Panc1 (cell line): ENCODE measurements around the gene PREP. TPM values are rescaled to one million over a fixed set of nuclear protein-coding genes. Genes with fewer than 3 reads are reported as not detected.
A peak's percentile ranks its signal among the peaks of the same experiment; 100 is the strongest.

ENCODE experiments used
- ATAC-seq: fragments of 200-7000 bp; cut with Tn5 transposase; 2 replicates; pipeline ENCODE4 v1.9.1; 2020; ENCODE audit warnings: mild to moderate bottlenecking, moderate library complexity
- BruUV-seq: library from RNA; stranded (reverse); fragments of 400-500 nt; replicated peaks from 2 replicates; lab custom pipeline; 2021; lab: Mats Ljungman, UMichigan
- CTCF ChIA-PET: fragments of 300-600 bp; sonication (Branson Sonifier 250); formaldehyde crosslinking; loops from one replicate; lab custom pipeline; 2022; ENCODE audit warnings: antibody characterized with exemption; lab: Charles Lee
- POLR2A ChIA-PET: fragments of 300-600 bp; sonication (Branson Sonifier 250); formaldehyde crosslinking; loops from one replicate; lab custom pipeline; 2022; ENCODE audit warnings: antibody characterized with exemption; lab: Charles Lee
- DNase-seq: peaks from one replicate; pipeline ENCODE4 v3.0.0-alpha.2; 2010; ENCODE audit warnings: low read depth, low spot score
- H3K27ac ChIP-seq: 2 replicates; pipeline ENCODE4 v1.5.1; 2011; ENCODE audit warnings: mild to moderate bottlenecking, low read length, inconsistent platforms
- H3K27me3 ChIP-seq: fragments of 200-500 bp; sonication (Bioruptor generic); 2 replicates; pipeline ENCODE4 v1.6.0; 2014; ENCODE audit warnings: low read length, inconsistent platforms; ENCODE audit not compliant: control insufficient read depth, insufficient read depth
- H3K36me3 ChIP-seq: fragments of 200-500 bp; sonication (Bioruptor generic); 2 replicates; pipeline ENCODE4 v1.5.1; 2014; ENCODE audit warnings: inconsistent platforms, mild to moderate bottlenecking, low read length, moderate library complexity; ENCODE audit not compliant: control insufficient read depth, insufficient read depth
- H3K4me1 ChIP-seq: 2 replicates; pipeline ENCODE4 v1.5.1; 2011; ENCODE audit warnings: inconsistent platforms, mild to moderate bottlenecking, low read length, moderate library complexity; ENCODE audit not compliant: control insufficient read depth, insufficient read depth
- H3K4me3 ChIP-seq, 2 experiments: 2 replicates each; pipeline ENCODE4 v1.5.1; 2011 to 2012; ENCODE audit warnings: low read depth in 2 of 2, low read length in 2 of 2, mild to moderate bottlenecking in 2 of 2, inconsistent platforms in 1 of 2, moderate library complexity in 1 of 2
- H3K9me3 ChIP-seq: fragments of 200-500 bp; sonication (Bioruptor generic); 2 replicates; pipeline ENCODE4 v1.5.1; 2014; ENCODE audit warnings: low read depth, mild to moderate bottlenecking, inconsistent platforms, low read length, moderate library complexity; ENCODE audit not compliant: control insufficient read depth, insufficient read depth
- CTCF ChIP-seq: fragments of 450-650 bp; IDR thresholded peaks from 2 replicates; pipeline ENCODE4 v1.5.1; 2017; ENCODE audit warnings: mild to moderate bottlenecking
- POLR2AphosphoS5 ChIP-seq: IDR thresholded peaks from 2 replicates; pipeline ENCODE4 v1.6.1; 2012; ENCODE audit warnings: mild to moderate bottlenecking, low read depth, low read length, moderate library complexity
- REST ChIP-seq, 2 experiments: IDR thresholded peaks; 2 replicates each; pipeline ENCODE4 v1.6.1; 2011 to 2012; ENCODE audit warnings: low read depth in 2 of 2, control low read depth in 1 of 2, low read length in 1 of 2, mild to moderate bottlenecking in 1 of 2, moderate library complexity in 1 of 2; ENCODE audit not compliant: insufficient read depth in 1 of 2
- SIN3A ChIP-seq: IDR thresholded peaks from 2 replicates; pipeline ENCODE4 v1.6.1; 2012; ENCODE audit warnings: low read depth, mild to moderate bottlenecking, low read length, moderate library complexity, borderline replicate concordance; ENCODE audit not compliant: insufficient read depth
- TCF7L2 ChIP-seq: IDR thresholded peaks from 2 replicates; pipeline ENCODE4 v1.6.1; 2011; ENCODE audit warnings: mild to moderate bottlenecking, low read depth, low read length, inconsistent platforms
- in situ Hi-C: cut with HindIII; loops from 2 replicates; pipeline ENCODE4 v1.10.0; 2016; ENCODE audit warnings: low sequenced_read_pairs, low pct_unique_long_range_greater_than_20kb
- intact Hi-C: fragments of 100-400 bp; cut with micrococcal nuclease; formaldehyde crosslinking; loops from one replicate; pipeline ENCODE4 v1.10.0; 2022; ENCODE audit not compliant: unreplicated experiment
- total RNA-seq: library from RNA; stranded (reverse); gene quantifications from one replicate; pipeline ENCODE4 v1.2.1, GENCODE V29; 2021; ENCODE audit not compliant: unreplicated experiment

PREP gene
- total RNA-seq, 1 experiment from 2014 or later: 50.4 TPM

GRCh38 chr6:105348897-105349296 is 54.0 kb downstream of the PREP start:
- ChIA-PET POLR2A (interaction anchor here (0.7 kb wide), 1 partner anchor 77 kb away, joined by 5 read pairs; no protein-coding TSS in a partner anchor), CTCF (no interaction called here)
- DNase-seq (no peak), ATAC-seq (no peak)
- in situ Hi-C loops (loop anchor here (5.0 kb wide), 1 partner anchor 38 kb away; no protein-coding TSS in a partner anchor), intact Hi-C loops (no loop called here)
- Histone ChIP-seq H3K4me3 (no peak overlapping the region), H3K27ac (no peak overlapping the region), H3K27me3 (no peaks in the 10 kb centered on the region), H3K9me3 (no peaks in the 10 kb centered on the region), H3K36me3 (peaks cover 31% of the 10 kb centered on the region), H3K4me1 (no peaks in the 10 kb centered on the region)
- no TSS peak for BruUV-seq
- TF ChIP-seq TCF7L2 (no peak), SIN3A (no peak), REST (IDR thresholded peaks at IDR 0.05; ENCODE audit: insufficient read depth in 1 of 2, low read depth in 2 of 2, low read length in 1 of 2) (no peak), POLR2AphosphoS5 (no peak), CTCF (no peak)

GRCh38 chr6:105346052-105346451 is 56.8 kb downstream of the PREP start:
- Histone ChIP-seq H3K4me3 (no peak overlapping the region), H3K9me3 (no peaks in the 10 kb centered on the region), H3K27me3 (no peaks in the 10 kb centered on the region), H3K4me1 (no peaks in the 10 kb centered on the region), H3K36me3 (peaks cover 14% of the 10 kb centered on the region), H3K27ac (no peak overlapping the region)
- no peak for DNase-seq
- POLR2A ChIA-PET: no interaction called here
- intact Hi-C loops (no loop called here), in situ Hi-C loops (loop anchor here (5.0 kb wide), 1 partner anchor 41 kb away; no protein-coding TSS in a partner anchor)
- CTCF ChIA-PET: no interaction called here
- TF ChIP-seq REST (IDR thresholded peaks at IDR 0.05; ENCODE audit: insufficient read depth in 1 of 2, low read depth in 2 of 2, low read length in 1 of 2) (0 out of 4 replicates have a peak, but pooled peaks of 1 of the 2 experiments have one; percentile 34), POLR2AphosphoS5 (no peak), CTCF (no peak), SIN3A (no peak)
- no peak for ATAC-seq
- BruUV-seq: no TSS peak
